ENCODE measurements around the gene CRADD. TPM values are rescaled to one million over a fixed set of nuclear protein-coding genes. Genes with fewer than 3 reads are reported as not detected.
A peak's percentile ranks its signal among the peaks of the same experiment; 100 is the strongest.

CRADD gene
- total RNA-seq, 4 donors from 2014 or later: 51.0 to 86.3 (median 56.6) TPM

GRCh38 chr12:93722179-93722578 lies 45.0 kb downstream of the CRADD start:
- Histone ChIP-seq H3K27me3 (no peaks in the 10 kb centered on the region), H3K4me1 (peaks cover 0 to 3% (median 0%) of the 10 kb centered on the region in 4 donors), H3K4me3 (no peak overlapping the region), H3K36me3 (no peaks in the 10 kb centered on the region), H3K9me3 (peaks cover 0 to 22% (median 0%) of the 10 kb centered on the region in 4 donors), H3K27ac (no peak overlapping the region)
- WGBS, 2 donors: 93 to 94% methylated on average over 2 of the region's 2 CpGs
- DNase-seq (ENCODE audit: low spot score in 2 of 2): no peak
- TF ChIP-seq EP300 (IDR thresholded peaks at IDR 0.05) (no peak), POLR2A (IDR thresholded peaks at IDR 0.05) (no peak)
- TF ChIP-seq, protein P1, sequence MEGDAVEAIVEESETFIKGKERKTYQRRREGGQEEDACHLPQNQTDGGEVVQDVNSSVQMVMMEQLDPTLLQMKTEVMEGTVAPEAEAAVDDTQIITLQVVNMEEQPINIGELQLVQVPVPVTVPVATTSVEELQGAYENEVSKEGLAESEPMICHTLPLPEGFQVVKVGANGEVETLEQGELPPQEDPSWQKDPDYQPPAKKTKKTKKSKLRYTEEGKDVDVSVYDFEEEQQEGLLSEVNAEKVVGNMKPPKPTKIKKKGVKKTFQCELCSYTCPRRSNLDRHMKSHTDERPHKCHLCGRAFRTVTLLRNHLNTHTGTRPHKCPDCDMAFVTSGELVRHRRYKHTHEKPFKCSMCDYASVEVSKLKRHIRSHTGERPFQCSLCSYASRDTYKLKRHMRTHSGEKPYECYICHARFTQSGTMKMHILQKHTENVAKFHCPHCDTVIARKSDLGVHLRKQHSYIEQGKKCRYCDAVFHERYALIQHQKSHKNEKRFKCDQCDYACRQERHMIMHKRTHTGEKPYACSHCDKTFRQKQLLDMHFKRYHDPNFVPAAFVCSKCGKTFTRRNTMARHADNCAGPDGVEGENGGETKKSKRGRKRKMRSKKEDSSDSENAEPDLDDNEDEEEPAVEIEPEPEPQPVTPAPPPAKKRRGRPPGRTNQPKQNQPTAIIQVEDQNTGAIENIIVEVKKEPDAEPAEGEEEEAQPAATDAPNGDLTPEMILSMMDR (IDR thresholded peaks at IDR 0.05): no peak

DNA sequence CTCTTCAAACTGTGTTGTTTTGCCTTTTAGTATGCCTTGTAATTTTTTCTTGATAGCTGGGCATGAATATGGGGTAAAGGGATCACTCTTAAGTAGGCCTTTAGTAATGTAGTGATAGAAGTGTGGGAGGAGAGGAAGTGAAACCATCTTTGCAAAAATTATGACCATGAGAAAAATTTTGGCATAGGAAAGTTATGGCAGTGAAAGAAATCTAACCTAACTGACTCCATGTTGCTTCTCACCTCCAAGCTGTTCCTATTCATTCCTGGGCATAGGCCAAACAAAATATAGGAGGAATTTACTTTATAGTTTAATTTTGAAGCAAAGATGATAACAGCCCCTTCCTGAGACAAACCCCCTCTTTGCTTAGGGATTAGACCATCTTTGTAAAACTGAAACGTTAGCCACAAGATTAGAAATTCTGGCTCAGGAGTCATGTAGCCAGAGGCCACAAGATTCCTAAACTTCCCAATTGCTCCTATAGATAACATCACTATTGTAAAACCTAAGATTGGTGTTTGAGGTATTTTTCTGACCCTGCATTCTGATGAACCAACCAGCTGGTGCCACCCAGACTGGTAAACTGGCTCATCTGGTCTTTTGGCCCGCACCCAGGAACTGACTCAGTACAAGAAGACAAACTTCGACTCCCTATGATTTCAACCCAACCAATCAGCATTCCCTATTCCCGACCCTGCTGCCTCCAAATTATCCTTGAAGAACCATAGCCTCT lies 45.8 kb downstream of the CRADD start:
- no peak for TF ChIP-seq EP300 (IDR thresholded peaks at IDR 0.05)
- TF ChIP-seq POLR2A (IDR thresholded peaks at IDR 0.05): no peak
- TF ChIP-seq, protein P1 (IDR thresholded peaks at IDR 0.05): no peak
- WGBS, 2 donors: 89% methylated on average over 4 of the region's 4 CpGs
- Histone ChIP-seq H3K4me3 (no peak overlapping the region), H3K4me1 (peaks cover 0 to 10% (median 0%) of the 10 kb centered on the region in 4 donors), H3K36me3 (no peaks in the 10 kb centered on the region), H3K27me3 (no peaks in the 10 kb centered on the region), H3K9me3 (peaks cover 0 to 18% (median 0%) of the 10 kb centered on the region in 4 donors), H3K27ac (no peak overlapping the region)
- DNase-seq (ENCODE audit: low spot score in 2 of 2): no peak

- H3K36me3 ChIP-seq: no peaks in the 10 kb centered on the region
- peaks cover 0 to 10% (median 0%) of the 10 kb centered on the region in 4 donors for H3K4me1 ChIP-seq
- H3K27ac ChIP-seq: no peak overlapping the region
- no peaks in the 10 kb centered on the region for H3K27me3 ChIP-seq
- no peak overlapping the region for H3K4me3 ChIP-seq
- 97 to 99% methylated on average over 4 of the region's 4 CpGs for WGBS, 2 donors
- H3K9me3 ChIP-seq: peaks cover 0 to 14% (median 0%) of the 10 kb centered on the region in 4 donors
- TF ChIP-seq, protein P1 (IDR thresholded peaks at IDR 0.05): no peak
- TF ChIP-seq POLR2A (IDR thresholded peaks at IDR 0.05) (no peak), EP300 (IDR thresholded peaks at IDR 0.05) (no peak)
- DNase-seq (ENCODE audit: low spot score in 2 of 2): no peak
Observed at GRCh38 chr12:93723568-93723930, 46.4 kb downstream of the CRADD start.

- no peaks in the 10 kb centered on the region for H3K36me3 ChIP-seq
- DNase-seq (ENCODE audit: low spot score in 2 of 2): no peak
- no peak overlapping the region for H3K4me3 ChIP-seq
- no peaks in the 10 kb centered on the region for H3K27me3 ChIP-seq
- H3K9me3 ChIP-seq: peaks cover 0 to 8% (median 0%) of the 10 kb centered on the region in 4 donors
- no peak overlapping the region for H3K27ac ChIP-seq
- TF ChIP-seq, protein P1 (IDR thresholded peaks at IDR 0.05): no peak
- TF ChIP-seq POLR2A (IDR thresholded peaks at IDR 0.05) (no peak), EP300 (IDR thresholded peaks at IDR 0.05) (no peak)
- H3K4me1 ChIP-seq: peaks cover 0 to 10% (median 0%) of the 10 kb centered on the region in 4 donors
Observed at GRCh38 chr12:93725531-93725930, 48.4 kb downstream of the CRADD start.

- Histone ChIP-seq H3K4me1 (peaks cover 0 to 10% (median 0%) of the 10 kb centered on the region in 4 donors), H3K27me3 (no peaks in the 10 kb centered on the region), H3K36me3 (no peaks in the 10 kb centered on the region), H3K9me3 (peaks cover 0 to 6% (median 0%) of the 10 kb centered on the region in 4 donors), H3K27ac (peak overlapping the region in 1 of 4 donors; percentile 59), H3K4me3 (no peak overlapping the region)
- WGBS, 2 donors: 66 to 78% methylated on average over 3 of the region's 3 CpGs
- TF ChIP-seq, protein P1 (IDR thresholded peaks at IDR 0.05): no peak
- no peak for TF ChIP-seq POLR2A (IDR thresholded peaks at IDR 0.05)
- TF ChIP-seq EP300 (IDR thresholded peaks at IDR 0.05): no peak
- no peak for DNase-seq (ENCODE audit: low spot score in 2 of 2)
Observed at GRCh38 chr12:93727195-93727811, 50.1 kb downstream of the CRADD start.
